IPS-15b (cell line): ENCODE data around the gene SOX5.

ENCODE experiments used
- H3K27me3 ChIP-seq: one replicate; pipeline ENCODE4 v1.6.1; 2013; ENCODE audit warnings: low read length; ENCODE audit not compliant: control insufficient read depth, insufficient read depth
- H3K36me3 ChIP-seq: one replicate; pipeline ENCODE4 v1.6.1; 2013; ENCODE audit warnings: low read length; ENCODE audit not compliant: control insufficient read depth, insufficient read depth
- H3K4me1 ChIP-seq: one replicate; pipeline ENCODE4 v1.6.1; 2013; ENCODE audit warnings: mild to moderate bottlenecking, low read length; ENCODE audit not compliant: control insufficient read depth, insufficient read depth
- H3K4me3 ChIP-seq: one replicate; pipeline ENCODE4 v1.5.1; 2013; ENCODE audit warnings: low read depth, low read length
- H3K9ac ChIP-seq: one replicate; pipeline ENCODE4 v1.6.1; 2013; ENCODE audit warnings: low read depth, mild to moderate bottlenecking, low read length
- H3K9me3 ChIP-seq: one replicate; pipeline ENCODE4 v1.6.1; 2013; ENCODE audit warnings: mild to moderate bottlenecking, low read length; ENCODE audit not compliant: control insufficient read depth, insufficient read depth

SOX5 gene

GRCh38 chr12:23556661-23557060 is 392.8 kb downstream of the SOX5 start:
- Histone ChIP-seq H3K9me3 (no peaks in the 10 kb centered on the region), H3K27me3 (no peaks in the 10 kb centered on the region), H3K36me3 (no peaks in the 10 kb centered on the region), H3K4me3 (no peak overlapping the region), H3K4me1 (peaks cover 5% of the 10 kb centered on the region), H3K9ac (no peak overlapping the region)

GRCh38 chr12:23555825-23556207 is 393.7 kb downstream of the SOX5 start:
- no peaks in the 10 kb centered on the region for H3K36me3 ChIP-seq
- no peaks in the 10 kb centered on the region for H3K27me3 ChIP-seq
- H3K4me1 ChIP-seq, result no peaks in the 10 kb centered on the region
- H3K4me3 ChIP-seq, result no peak overlapping the region
- H3K9me3 ChIP-seq, result no peaks in the 10 kb centered on the region
- no peak overlapping the region for H3K9ac ChIP-seq

GRCh38 chr12:23555180-23555824 is 394.2 kb downstream of the SOX5 start:
- H3K9ac ChIP-seq, result no peak overlapping the region
- no peak overlapping the region for H3K4me3 ChIP-seq
- no peaks in the 10 kb centered on the region for H3K9me3 ChIP-seq
- H3K4me1 ChIP-seq, result no peaks in the 10 kb centered on the region
- no peaks in the 10 kb centered on the region for H3K36me3 ChIP-seq
- H3K27me3 ChIP-seq, result no peaks in the 10 kb centered on the region

- H3K9me3 ChIP-seq, result no peaks in the 10 kb centered on the region
- H3K36me3 ChIP-seq, result no peaks in the 10 kb centered on the region
- H3K4me1 ChIP-seq, result no peaks in the 10 kb centered on the region
- H3K9ac ChIP-seq, result no peak overlapping the region
- no peak overlapping the region for H3K4me3 ChIP-seq
- no peaks in the 10 kb centered on the region for H3K27me3 ChIP-seq
These were observed 397.1 kb downstream of the SOX5 start for GRCh38 chr12:23552417-23552816.

GRCh38 chr12:23550753-23551152 is 398.7 kb downstream of the SOX5 start:
- Histone ChIP-seq H3K4me3 (no peak overlapping the region), H3K9ac (no peak overlapping the region), H3K36me3 (no peaks in the 10 kb centered on the region), H3K9me3 (no peaks in the 10 kb centered on the region), H3K4me1 (no peaks in the 10 kb centered on the region), H3K27me3 (no peaks in the 10 kb centered on the region)

- Histone ChIP-seq H3K9me3 (no peaks in the 10 kb centered on the region), H3K36me3 (no peaks in the 10 kb centered on the region), H3K4me3 (no peak overlapping the region), H3K9ac (no peak overlapping the region), H3K27me3 (no peaks in the 10 kb centered on the region), H3K4me1 (no peaks in the 10 kb centered on the region)
These were observed 400.7 kb downstream of the SOX5 start for GRCh38 chr12:23548742-23549141.

- Histone ChIP-seq H3K9me3 (no peaks in the 10 kb centered on the region), H3K4me1 (no peaks in the 10 kb centered on the region), H3K27me3 (no peaks in the 10 kb centered on the region), H3K4me3 (no peak overlapping the region), H3K9ac (no peak overlapping the region), H3K36me3 (no peaks in the 10 kb centered on the region)
These were observed 402.7 kb downstream of the SOX5 start for GRCh38 chr12:23546756-23547155.

GRCh38 chr12:23543767-23544166 is 405.7 kb downstream of the SOX5 start:
- Histone ChIP-seq H3K27me3 (no peaks in the 10 kb centered on the region), H3K4me1 (no peaks in the 10 kb centered on the region), H3K9me3 (no peaks in the 10 kb centered on the region), H3K36me3 (no peaks in the 10 kb centered on the region), H3K4me3 (no peak overlapping the region), H3K9ac (no peak overlapping the region)

- Histone ChIP-seq H3K4me3 (no peak overlapping the region), H3K9me3 (no peaks in the 10 kb centered on the region), H3K36me3 (no peaks in the 10 kb centered on the region), H3K4me1 (no peaks in the 10 kb centered on the region), H3K27me3 (no peaks in the 10 kb centered on the region), H3K9ac (no peak overlapping the region)
These were observed 407.3 kb downstream of the SOX5 start for GRCh38 chr12:23542187-23542586.

GRCh38 chr12:23540572-23540971 is 408.9 kb downstream of the SOX5 start:
- H3K9ac ChIP-seq, result no peak overlapping the region
- H3K4me1 ChIP-seq, result no peaks in the 10 kb centered on the region
- H3K9me3 ChIP-seq, result no peaks in the 10 kb centered on the region
- H3K36me3 ChIP-seq, result no peaks in the 10 kb centered on the region
- H3K27me3 ChIP-seq, result no peaks in the 10 kb centered on the region
- H3K4me3 ChIP-seq, result no peak overlapping the region

GRCh38 chr12:23536293-23536692 is 413.2 kb downstream of the SOX5 start:
- Histone ChIP-seq H3K36me3 (no peaks in the 10 kb centered on the region), H3K4me3 (no peak overlapping the region), H3K4me1 (no peaks in the 10 kb centered on the region), H3K9ac (no peak overlapping the region), H3K9me3 (no peaks in the 10 kb centered on the region), H3K27me3 (no peaks in the 10 kb centered on the region)

- H3K4me1 ChIP-seq, result no peaks in the 10 kb centered on the region
- no peaks in the 10 kb centered on the region for H3K27me3 ChIP-seq
- no peak overlapping the region for H3K4me3 ChIP-seq
- H3K9ac ChIP-seq, result no peak overlapping the region
- H3K9me3 ChIP-seq, result no peaks in the 10 kb centered on the region
- no peaks in the 10 kb centered on the region for H3K36me3 ChIP-seq
These were observed 414.0 kb downstream of the SOX5 start for GRCh38 chr12:23535441-23535840.
